Calu3 (cell line): ENCODE measurements around the gene PLIN5. TPM values are rescaled to one million over a fixed set of nuclear protein-coding genes. Genes with fewer than 3 reads are reported as not detected.

Experiments
- BruUV-seq: library from RNA; stranded (reverse); fragments of 400-500 nt; replicated peaks from 2 replicates; lab custom pipeline; 2021; lab: Mats Ljungman, UMichigan
- CTCF ChIA-PET: fragments of 300-600 bp; sonication (Branson Sonifier 250); formaldehyde crosslinking; loops from one replicate; lab custom pipeline; 2022; ENCODE audit warnings: antibody characterized with exemption; lab: Charles Lee
- DNase-seq: peaks from one replicate; pipeline ENCODE4 v3.0.0; 2022
- H3K27ac Mint-ChIP-seq: one replicate; pipeline ENCODE4 v1.8.0; 2022; ENCODE audit warnings: mixed read lengths; ENCODE audit not compliant: unreplicated experiment
- H3K27me3 Mint-ChIP-seq: one replicate; pipeline ENCODE4 v1.8.0; 2022; ENCODE audit warnings: mixed read lengths; ENCODE audit not compliant: unreplicated experiment
- H3K36me3 Mint-ChIP-seq: one replicate; pipeline ENCODE4 v1.8.0; 2022; ENCODE audit warnings: mild to moderate bottlenecking, moderate library complexity, mixed read lengths; ENCODE audit not compliant: insufficient read depth, unreplicated experiment
- H3K4me1 Mint-ChIP-seq: one replicate; pipeline ENCODE4 v1.8.0; 2022; ENCODE audit warnings: mild to moderate bottlenecking, low read depth, mixed read lengths; ENCODE audit not compliant: unreplicated experiment
- H3K4me3 Mint-ChIP-seq: one replicate; pipeline ENCODE4 v1.8.0; 2022; ENCODE audit warnings: mild to moderate bottlenecking, low read depth, moderate library complexity, mixed read lengths; ENCODE audit not compliant: unreplicated experiment
- H3K9me3 Mint-ChIP-seq: one replicate; pipeline ENCODE4 v1.8.0; 2022; ENCODE audit warnings: low read depth, mixed read lengths; ENCODE audit not compliant: unreplicated experiment
- intact Hi-C: fragments of 100-400 bp; cut with micrococcal nuclease; formaldehyde crosslinking; loops from one replicate; pipeline ENCODE4 v1.10.0; 2022; ENCODE audit not compliant: unreplicated experiment
- total RNA-seq: library from RNA; stranded (reverse); gene quantifications from 2 replicates; pipeline ENCODE4 v1.2.3, GENCODE V29; 2022
- TF ChIP-seq, protein P1 (sequence below): fragments of 200-600 bp; IDR thresholded peaks from one replicate; pipeline ENCODE4 v1.8.0; 2022; ENCODE audit warnings: antibody characterized with exemption; ENCODE audit not compliant: unreplicated experiment

PLIN5 gene
- total RNA-seq, 1 experiment from 2014 or later = 7.6 TPM

DNA sequence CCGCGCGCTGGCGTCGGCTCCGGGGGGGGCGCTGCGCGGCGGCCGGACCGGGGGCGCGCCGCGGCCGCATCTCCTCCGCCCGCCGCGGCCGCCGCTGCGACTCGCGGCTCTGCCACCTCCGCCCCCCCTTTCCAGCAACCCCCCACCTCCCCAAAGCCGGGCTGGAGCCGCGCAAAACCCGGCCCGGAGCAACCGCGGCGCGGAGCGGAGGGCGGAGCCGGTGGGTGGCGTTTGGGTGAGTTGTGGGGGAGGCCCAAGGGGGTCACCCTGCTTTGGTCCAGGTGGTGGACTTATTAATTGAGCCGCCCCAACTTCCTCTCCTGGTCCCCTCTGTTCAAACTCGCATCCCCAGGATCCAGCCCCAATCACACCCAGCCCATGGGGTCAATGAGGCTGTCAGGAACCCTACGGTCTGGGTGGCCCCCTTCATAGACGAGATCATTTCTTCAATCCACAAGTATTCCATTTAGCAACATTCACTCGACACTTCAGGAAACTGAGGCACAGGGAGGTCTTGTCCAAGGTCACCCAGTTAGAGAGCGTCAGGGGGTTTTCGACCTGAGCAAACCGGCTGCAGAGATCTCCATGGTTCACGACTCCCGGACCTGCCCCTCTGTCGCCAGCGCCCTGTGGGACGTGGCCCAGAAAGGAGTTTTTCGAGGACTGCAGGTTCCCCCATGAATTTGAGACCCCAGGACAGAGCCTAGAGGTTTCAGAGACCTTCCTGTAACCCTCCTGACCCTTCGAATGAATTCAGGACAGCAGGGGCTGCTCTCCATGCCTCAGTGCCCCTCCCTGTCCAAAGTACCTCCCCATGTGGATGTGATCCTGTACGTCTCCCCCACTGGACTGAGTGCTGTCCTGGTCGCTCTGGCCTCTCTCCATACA lies 46.9 kb upstream of the PLIN5 start:
- peaks cover 56% of the 10 kb centered on the region for H3K27me3 Mint-ChIP-seq
- peak overlapping the region; percentile 31 for H3K4me3 Mint-ChIP-seq
- H3K4me1 Mint-ChIP-seq = peaks cover 24% of the 10 kb centered on the region
- no peak for DNase-seq
- CTCF ChIA-PET = no interaction called here
- peaks cover 12% of the 10 kb centered on the region for H3K36me3 Mint-ChIP-seq
- no TSS peak for BruUV-seq
- H3K9me3 Mint-ChIP-seq = no peaks in the 10 kb centered on the region
- TF ChIP-seq, protein P1, sequence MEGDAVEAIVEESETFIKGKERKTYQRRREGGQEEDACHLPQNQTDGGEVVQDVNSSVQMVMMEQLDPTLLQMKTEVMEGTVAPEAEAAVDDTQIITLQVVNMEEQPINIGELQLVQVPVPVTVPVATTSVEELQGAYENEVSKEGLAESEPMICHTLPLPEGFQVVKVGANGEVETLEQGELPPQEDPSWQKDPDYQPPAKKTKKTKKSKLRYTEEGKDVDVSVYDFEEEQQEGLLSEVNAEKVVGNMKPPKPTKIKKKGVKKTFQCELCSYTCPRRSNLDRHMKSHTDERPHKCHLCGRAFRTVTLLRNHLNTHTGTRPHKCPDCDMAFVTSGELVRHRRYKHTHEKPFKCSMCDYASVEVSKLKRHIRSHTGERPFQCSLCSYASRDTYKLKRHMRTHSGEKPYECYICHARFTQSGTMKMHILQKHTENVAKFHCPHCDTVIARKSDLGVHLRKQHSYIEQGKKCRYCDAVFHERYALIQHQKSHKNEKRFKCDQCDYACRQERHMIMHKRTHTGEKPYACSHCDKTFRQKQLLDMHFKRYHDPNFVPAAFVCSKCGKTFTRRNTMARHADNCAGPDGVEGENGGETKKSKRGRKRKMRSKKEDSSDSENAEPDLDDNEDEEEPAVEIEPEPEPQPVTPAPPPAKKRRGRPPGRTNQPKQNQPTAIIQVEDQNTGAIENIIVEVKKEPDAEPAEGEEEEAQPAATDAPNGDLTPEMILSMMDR = no peak
- no peak overlapping the region for H3K27ac Mint-ChIP-seq
- intact Hi-C loops = no loop called here

DNA sequence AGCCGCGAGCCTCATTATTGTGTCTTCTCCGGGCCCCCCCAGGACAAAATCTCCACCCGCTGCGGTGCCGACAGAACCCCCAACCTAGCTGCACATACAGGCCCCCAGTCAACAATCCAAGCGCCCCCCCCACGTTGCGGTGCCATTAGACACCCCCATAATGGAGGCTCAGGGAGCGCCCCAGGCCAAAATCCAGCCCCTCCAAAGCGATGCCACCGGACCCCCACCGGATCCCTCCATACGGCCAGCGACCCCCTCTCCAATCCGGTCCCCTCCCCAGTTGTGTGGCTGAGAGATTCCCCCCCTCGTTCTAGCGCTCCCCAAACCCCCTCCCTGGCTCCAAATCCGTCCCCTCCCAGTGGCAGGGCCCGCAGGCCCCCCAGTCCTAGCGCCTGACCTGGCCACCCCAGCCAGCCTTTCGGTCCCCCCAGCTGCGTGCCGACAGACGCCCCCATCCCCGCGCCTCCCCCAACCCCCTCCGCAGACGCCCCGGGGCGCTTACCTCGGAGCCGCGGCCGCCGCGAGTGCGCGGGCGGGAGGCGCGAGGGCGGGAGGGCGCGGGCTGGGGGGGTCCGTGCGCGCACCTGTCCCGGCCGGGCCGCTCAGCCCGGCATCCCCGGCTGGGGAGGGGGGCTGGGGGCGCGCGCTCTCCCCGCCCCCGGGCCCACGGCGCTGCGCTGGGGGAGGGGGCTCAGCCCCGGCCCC lies 46.1 kb upstream of the PLIN5 start:
- intact Hi-C loops = no loop called here
- H3K27me3 Mint-ChIP-seq = peaks cover 51% of the 10 kb centered on the region
- CTCF ChIA-PET = interaction anchor here (0.7 to 0.8 kb wide), 2 partner anchors 23 to 36 kb away, joined by 5 to 9 read pairs; no protein-coding TSS in a partner anchor
- no TSS peak for BruUV-seq
- no peak overlapping the region for H3K27ac Mint-ChIP-seq
- TF ChIP-seq, protein P1 = no peak
- no peaks in the 10 kb centered on the region for H3K9me3 Mint-ChIP-seq
- no peak overlapping the region for H3K4me3 Mint-ChIP-seq
- no peak for DNase-seq
- peaks cover 14% of the 10 kb centered on the region for H3K36me3 Mint-ChIP-seq
- H3K4me1 Mint-ChIP-seq = peaks cover 32% of the 10 kb centered on the region

DNA sequence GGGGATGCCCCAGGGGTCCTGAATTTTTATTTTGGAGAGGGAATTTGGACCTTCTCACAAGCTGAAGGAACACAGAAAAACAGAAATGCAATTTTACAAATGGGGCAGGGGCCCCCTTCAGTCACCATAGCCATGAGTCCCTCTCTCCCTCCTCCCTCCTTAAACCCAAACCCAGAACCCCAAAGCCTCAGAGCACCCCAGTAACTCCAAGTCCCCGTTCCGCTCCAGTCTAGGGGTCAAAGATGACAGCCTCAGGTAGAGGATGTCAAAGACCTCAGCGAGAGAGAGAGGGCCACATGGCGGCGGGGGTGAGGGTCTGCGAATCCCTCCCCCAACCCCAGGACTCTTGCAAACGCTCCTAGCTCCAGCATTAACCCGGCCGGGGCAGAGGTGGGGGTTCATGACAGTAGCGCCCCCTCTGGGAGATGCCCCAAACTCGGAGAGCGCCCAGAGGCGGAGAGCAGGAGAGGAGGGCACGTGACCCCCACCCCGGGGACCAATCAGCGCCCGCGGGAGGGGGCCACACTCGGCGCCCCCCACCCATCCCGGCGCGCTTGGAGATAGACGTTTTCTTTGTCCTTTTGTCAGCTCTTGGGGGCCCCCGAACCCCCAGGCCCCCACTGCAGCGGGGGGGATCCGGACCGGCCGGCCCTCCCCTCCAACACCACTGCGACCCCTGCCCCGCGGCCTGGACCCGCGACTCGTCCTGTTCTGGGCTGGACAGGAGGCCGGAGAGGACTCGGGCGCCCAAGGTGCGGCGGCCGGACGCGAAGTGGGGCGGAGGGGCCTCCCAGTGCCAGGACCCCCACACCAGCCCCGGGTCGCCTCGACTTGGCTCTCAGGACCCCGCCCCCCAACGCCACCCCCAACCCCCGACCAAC lies 45.2 kb upstream of the PLIN5 start:
- DNase-seq = no peak
- H3K27ac Mint-ChIP-seq = no peak overlapping the region
- H3K4me1 Mint-ChIP-seq = peaks cover 40% of the 10 kb centered on the region
- BruUV-seq = no TSS peak
- TF ChIP-seq, protein P1 = no peak
- intact Hi-C loops = no loop called here
- H3K9me3 Mint-ChIP-seq = no peaks in the 10 kb centered on the region
- peaks cover 42% of the 10 kb centered on the region for H3K27me3 Mint-ChIP-seq
- CTCF ChIA-PET = interaction anchor here (0.7 to 0.8 kb wide), 2 partner anchors 24 to 37 kb away, joined by 5 to 9 read pairs; no protein-coding TSS in a partner anchor
- peaks cover 21% of the 10 kb centered on the region for H3K36me3 Mint-ChIP-seq
- no peak overlapping the region for H3K4me3 Mint-ChIP-seq

DNA sequence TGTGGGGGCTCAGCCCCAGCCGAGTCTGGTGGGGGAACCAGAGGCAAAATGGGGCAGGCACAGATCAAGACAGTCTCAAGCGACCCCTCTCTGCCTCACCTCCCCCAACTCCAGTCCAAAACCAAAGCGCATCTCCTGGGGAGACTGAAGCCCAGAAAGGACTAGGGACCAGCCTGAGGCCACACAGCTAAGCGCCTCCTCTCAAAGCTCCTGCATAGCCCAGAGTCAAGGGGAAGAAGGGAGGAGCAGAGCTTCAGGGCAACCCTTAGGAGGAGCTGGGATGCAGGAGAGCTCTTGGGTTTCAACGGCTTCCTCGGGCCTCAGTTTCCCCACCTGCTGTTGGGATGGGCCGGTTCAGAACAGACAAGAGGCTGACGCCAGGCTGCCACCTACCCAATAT lies 44.4 kb upstream of the PLIN5 start:
- Mint-ChIP-seq H3K36me3 (peaks cover 23% of the 10 kb centered on the region), H3K9me3 (no peaks in the 10 kb centered on the region), H3K4me3 (no peak overlapping the region), H3K27ac (no peak overlapping the region), H3K4me1 (peaks cover 45% of the 10 kb centered on the region), H3K27me3 (peaks cover 39% of the 10 kb centered on the region)
- no peak for DNase-seq
- TF ChIP-seq, protein P1 = no peak
- CTCF ChIA-PET = no interaction called here
- intact Hi-C loops = no loop called here
- BruUV-seq = no TSS peak
